HG02981 (cell line): Measurements from ENCODE around the gene TESMIN.

Experiments used
- ATAC-seq: cut with Tn5 transposase; IDR thresholded peaks from one replicate; pipeline ENCODE4 v1.9.1; 2021; ENCODE audit warnings: mild to moderate bottlenecking, moderate library complexity; ENCODE audit not compliant: unreplicated experiment

TESMIN gene

GRCh38 chr11:68684385-68685356 lies 66.6 kb downstream of the TESMIN start, which contains the start of gene GAL:
Gene GAL, plus strand, starts transcription at chr11:68684544. Its CDS starts 380 bp downstream, at chr11:68684924.
- ATAC-seq = no peak

- ATAC-seq = no peak
Observed at GRCh38 chr11:68683536-68684384, 67.6 kb downstream of the TESMIN start.

GRCh38 chr11:68683121-68683520 lies 68.2 kb downstream of the TESMIN start:
- no peak for ATAC-seq

- no peak for ATAC-seq
Observed at GRCh38 chr11:68682531-68682961, 68.8 kb downstream of the TESMIN start.

- ATAC-seq = no peak
Observed at GRCh38 chr11:68680541-68681231, 70.6 kb downstream of the TESMIN start.

GRCh38 chr11:68678031-68678441 lies 73.3 kb downstream of the TESMIN start:
- ATAC-seq = no peak

- no peak for ATAC-seq
Observed at GRCh38 chr11:68677432-68677831, 73.9 kb downstream of the TESMIN start.

GRCh38 chr11:68674461-68674860 lies 76.9 kb downstream of the TESMIN start:
- ATAC-seq = no peak

- ATAC-seq = no peak
Observed at GRCh38 chr11:68673991-68674390, 77.3 kb downstream of the TESMIN start.

GRCh38 chr11:68673306-68673945 lies 77.9 kb downstream of the TESMIN start:
- no peak for ATAC-seq

- no peak for ATAC-seq
Observed at GRCh38 chr11:68670208-68670992, 80.9 kb downstream of the TESMIN start.

- no peak for ATAC-seq
Observed at GRCh38 chr11:68669301-68670090, 81.8 kb downstream of the TESMIN start.

GRCh38 chr11:68667511-68668500 lies 83.5 kb downstream of the TESMIN start:
- no peak for ATAC-seq

GRCh38 chr11:68666849-68667248 lies 84.5 kb downstream of the TESMIN start:
- ATAC-seq = no peak

GRCh38 chr11:68665436-68665835 lies 85.9 kb downstream of the TESMIN start:
- no peak for ATAC-seq

- ATAC-seq = no peak
Observed at GRCh38 chr11:68664906-68665305, 86.4 kb downstream of the TESMIN start.

GRCh38 chr11:68664141-68664540 lies 87.2 kb downstream of the TESMIN start:
- ATAC-seq = no peak
